C4-2B (cell line): ENCODE measurements around the gene CNN3.

Experiments
- H3K27ac ChIP-seq: fragments of 450-650 bp; 2 replicates; pipeline ENCODE4 v1.5.1; 2017
- CTCF ChIP-seq: fragments of 450-650 bp; conservative IDR thresholded peaks from 2 replicates; pipeline ENCODE4 v1.5.1; 2017; ENCODE audit warnings: mild to moderate bottlenecking
- ZFX ChIP-seq: fragments of 450-650 bp; IDR thresholded peaks from 2 replicates; pipeline ENCODE4 v1.6.1; 2017

The CNN3 gene

GRCh38 chr1:94852788-94853187, 74.1 kb downstream of the CNN3 start:
- H3K27ac ChIP-seq: no peak overlapping the region
- no peak for TF ChIP-seq ZFX

GRCh38 chr1:94851571-94851970, 75.3 kb downstream of the CNN3 start:
- no peak overlapping the region for H3K27ac ChIP-seq
- TF ChIP-seq CTCF (no peak), ZFX (no peak)
